WTC11 (cell line): ENCODE data around the gene NINJ2. TPM values are rescaled to one million over a fixed set of nuclear protein-coding genes. Genes with fewer than 3 reads are reported as not detected.

Experiments used
- ATAC-seq: fragments of 200-7000 bp; cut with Tn5 transposase; 2 replicates; pipeline ENCODE4 v1.10.0; 2021; ENCODE audit warnings: mild to moderate bottlenecking, moderate library complexity
- CTCF ChIA-PET: fragments of 300-600 bp; sonication (Branson Sonifier 250); formaldehyde crosslinking; loops from one replicate; lab custom pipeline; 2021; ENCODE audit warnings: antibody characterized with exemption; lab: Charles Lee
- POLR2A ChIA-PET: fragments of 350-600 bp; sonication (Branson Sonifier 250); formaldehyde crosslinking; loops from one replicate; lab custom pipeline; 2021; ENCODE audit warnings: antibody characterized with exemption; lab: Charles Lee
- DNase-seq: peaks from one replicate; pipeline ENCODE4 v3.0.0; 2021; ENCODE audit warnings: low spot score
- H3K27ac Mint-ChIP-seq: 2 replicates; pipeline ENCODE4 v1.8.0; 2021; ENCODE audit warnings: mixed read lengths
- H3K27me3 Mint-ChIP-seq: 2 replicates; pipeline ENCODE4 v1.8.0; 2021; ENCODE audit warnings: low read depth, mild to moderate bottlenecking, moderate library complexity, mixed read lengths
- H3K36me3 Mint-ChIP-seq: 2 replicates; pipeline ENCODE4 v1.8.0; 2021; ENCODE audit warnings: mixed read lengths
- H3K4me1 Mint-ChIP-seq: 2 replicates; pipeline ENCODE4 v1.8.0; 2022; ENCODE audit warnings: mixed read lengths
- H3K4me3 Mint-ChIP-seq: 2 replicates; pipeline ENCODE4 v1.8.0; 2021; ENCODE audit warnings: mild to moderate bottlenecking, moderate library complexity, mixed read lengths
- H3K9me3 Mint-ChIP-seq: 2 replicates; pipeline ENCODE4 v1.8.0; 2021; ENCODE audit warnings: mixed read lengths
- CBFB ChIP-seq: sonication (generic); formaldehyde crosslinking; IDR thresholded peaks from 2 replicates; pipeline ENCODE4 v1.8.1; 2022; ENCODE audit warnings: mild to moderate bottlenecking, low read depth, missing genetic modification reagents
- CREB1 ChIP-seq: sonication (generic); formaldehyde crosslinking; IDR thresholded peaks from 2 replicates; pipeline ENCODE4 v1.8.0; 2023; ENCODE audit warnings: mild to moderate bottlenecking, missing genetic modification reagents
- ELF4 ChIP-seq: sonication (generic); formaldehyde crosslinking; IDR thresholded peaks from 2 replicates; pipeline ENCODE4 v1.8.1; 2022; ENCODE audit warnings: low read depth, mild to moderate bottlenecking, moderate library complexity, missing genetic modification reagents
- ESRRA ChIP-seq: sonication (generic); formaldehyde crosslinking; IDR thresholded peaks from 2 replicates; pipeline ENCODE4 v1.8.1; 2022; ENCODE audit warnings: mild to moderate bottlenecking, missing genetic modification reagents, borderline replicate concordance
- JAZF1 ChIP-seq: fragments of 250-450 bp; sonication (Bioruptor Pico); IDR thresholded peaks from 2 replicates; pipeline ENCODE4 v1.9.0; 2021; ENCODE audit warnings: moderate library complexity, mild to moderate bottlenecking, inconsistent platforms
- NFYB ChIP-seq: sonication (generic); formaldehyde crosslinking; conservative IDR thresholded peaks from 2 replicates; pipeline ENCODE4 v1.8.0; 2022; ENCODE audit warnings: low read depth, missing genetic modification reagents
- PREB ChIP-seq: sonication (generic); formaldehyde crosslinking; IDR thresholded peaks from 2 replicates; pipeline ENCODE4 v1.8.1; 2022; ENCODE audit warnings: mild to moderate bottlenecking, missing genetic modification reagents, moderate library complexity, borderline replicate concordance
- RORB ChIP-seq: fragments of 250-450 bp; sonication (Bioruptor Pico); IDR thresholded peaks from 2 replicates; pipeline ENCODE4 v1.9.0; 2021; ENCODE audit warnings: mild to moderate bottlenecking
- TP53 ChIP-seq: sonication (generic); formaldehyde crosslinking; IDR thresholded peaks from 2 replicates; pipeline ENCODE4 v1.8.1; 2023; ENCODE audit warnings: mild to moderate bottlenecking, missing genetic modification reagents
- ZNF512 ChIP-seq: sonication (generic); formaldehyde crosslinking; IDR thresholded peaks from 2 replicates; pipeline ENCODE4 v1.8.1; 2022; ENCODE audit warnings: missing genetic modification reagents, borderline replicate concordance
- ZNF532 ChIP-seq: fragments of 250-450 bp; sonication (Bioruptor Pico); IDR thresholded peaks from 2 replicates; pipeline ENCODE4 v1.9.0; 2021; ENCODE audit warnings: mild to moderate bottlenecking, borderline replicate concordance
- total RNA-seq: library from RNA; stranded (reverse); gene quantifications from 3 replicates; pipeline ENCODE4 v1.2.3, GENCODE V29; 2021
- TF ChIP-seq, protein P1 (sequence below): fragments of 250-450 bp; sonication (Bioruptor Pico); IDR thresholded peaks from 2 replicates; pipeline ENCODE4 v1.9.0; 2021; ENCODE audit warnings: mild to moderate bottlenecking

Gene NINJ2
- total RNA-seq, 1 experiment from 2014 or later, result 0.42 TPM

DNA sequence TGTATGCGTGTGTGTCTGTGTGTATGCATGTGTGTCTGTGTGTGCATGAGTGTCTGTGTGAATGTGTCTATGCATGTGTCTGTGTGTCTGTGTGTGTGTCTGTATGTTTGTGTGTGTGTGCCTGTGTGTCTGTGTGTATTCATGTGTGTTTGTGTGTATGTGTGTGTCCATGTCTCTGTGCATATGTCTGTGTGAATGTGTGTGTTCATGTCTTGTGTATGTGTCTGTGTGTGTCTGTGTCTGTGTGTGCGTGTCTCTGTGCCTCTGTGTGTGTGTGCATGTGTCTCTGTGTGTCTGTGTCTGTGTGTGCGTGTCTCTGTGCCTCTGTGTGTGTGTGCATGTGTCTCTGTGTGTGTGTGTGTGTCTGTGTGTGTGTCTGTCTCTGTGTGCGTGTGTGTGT is 82.4 kb downstream of the NINJ2 start:
- CTCF ChIA-PET, result interaction anchor here (0.7 to 0.8 kb wide), 2 partner anchors 10 to 170 kb away, joined by 3 to 5 read pairs; no protein-coding TSS in a partner anchor
- peaks cover 21% of the 10 kb centered on the region for H3K4me1 Mint-ChIP-seq
- no peak for DNase-seq
- peaks cover 8% of the 10 kb centered on the region for H3K27me3 Mint-ChIP-seq
- H3K36me3 Mint-ChIP-seq, result no peaks in the 10 kb centered on the region
- no peaks in the 10 kb centered on the region for H3K9me3 Mint-ChIP-seq
- no peak overlapping the region for H3K27ac Mint-ChIP-seq
- TF ChIP-seq ZNF532 (CRISPR knock-in tag) (no peak), ZNF512 (CRISPR knock-in tag) (no peak), JAZF1 (no peak), CBFB (no peak), RORB (CRISPR knock-in tag) (no peak), TP53 (no peak), CREB1 (CRISPR knock-in tag) (no peak), ELF4 (CRISPR knock-in tag) (no peak)
- TF ChIP-seq, protein P1, sequence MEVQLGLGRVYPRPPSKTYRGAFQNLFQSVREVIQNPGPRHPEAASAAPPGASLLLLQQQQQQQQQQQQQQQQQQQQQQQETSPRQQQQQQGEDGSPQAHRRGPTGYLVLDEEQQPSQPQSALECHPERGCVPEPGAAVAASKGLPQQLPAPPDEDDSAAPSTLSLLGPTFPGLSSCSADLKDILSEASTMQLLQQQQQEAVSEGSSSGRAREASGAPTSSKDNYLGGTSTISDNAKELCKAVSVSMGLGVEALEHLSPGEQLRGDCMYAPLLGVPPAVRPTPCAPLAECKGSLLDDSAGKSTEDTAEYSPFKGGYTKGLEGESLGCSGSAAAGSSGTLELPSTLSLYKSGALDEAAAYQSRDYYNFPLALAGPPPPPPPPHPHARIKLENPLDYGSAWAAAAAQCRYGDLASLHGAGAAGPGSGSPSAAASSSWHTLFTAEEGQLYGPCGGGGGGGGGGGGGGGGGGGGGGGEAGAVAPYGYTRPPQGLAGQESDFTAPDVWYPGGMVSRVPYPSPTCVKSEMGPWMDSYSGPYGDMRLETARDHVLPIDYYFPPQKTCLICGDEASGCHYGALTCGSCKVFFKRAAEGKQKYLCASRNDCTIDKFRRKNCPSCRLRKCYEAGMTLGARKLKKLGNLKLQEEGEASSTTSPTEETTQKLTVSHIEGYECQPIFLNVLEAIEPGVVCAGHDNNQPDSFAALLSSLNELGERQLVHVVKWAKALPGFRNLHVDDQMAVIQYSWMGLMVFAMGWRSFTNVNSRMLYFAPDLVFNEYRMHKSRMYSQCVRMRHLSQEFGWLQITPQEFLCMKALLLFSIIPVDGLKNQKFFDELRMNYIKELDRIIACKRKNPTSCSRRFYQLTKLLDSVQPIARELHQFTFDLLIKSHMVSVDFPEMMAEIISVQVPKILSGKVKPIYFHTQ (CRISPR knock-in tag), result no peak
- POLR2A ChIA-PET, result no interaction called here
- no peak for ATAC-seq
- H3K4me3 Mint-ChIP-seq, result no peak overlapping the region

GRCh38 chr12:579420-580110 is 83.7 kb downstream of the NINJ2 start:
- Mint-ChIP-seq H3K4me1 (peaks cover 21% of the 10 kb centered on the region), H3K9me3 (peaks cover 3% of the 10 kb centered on the region), H3K27ac (peak overlapping the region; percentile 43; the same call in 1 of the 2 replicates), H3K36me3 (no peaks in the 10 kb centered on the region; the same call in 1 of the 2 replicates), H3K27me3 (peaks cover 12% of the 10 kb centered on the region), H3K4me3 (no peak overlapping the region)
- DNase-seq (no peak), ATAC-seq (no peak)
- TF ChIP-seq PREB (CRISPR knock-in tag) (no peak), ZNF512 (CRISPR knock-in tag) (no peak), NFYB (CRISPR knock-in tag) (no peak), ESRRA (CRISPR knock-in tag) (no peak)
- CTCF ChIA-PET, result interaction anchor here (0.6 to 1.8 kb wide), 3 partner anchors 9 to 171 kb away, joined by 7 to 9 read pairs (median 8); no protein-coding TSS in a partner anchor
- POLR2A ChIA-PET, result no interaction called here
